ENCODE measurements around the gene KLHL29. TPM values are rescaled to one million over a fixed set of nuclear protein-coding genes. Genes with fewer than 3 reads are reported as not detected.

Gene KLHL29
- total and polyA plus RNA-seq, 10 of the 15 experiments (the other 5 are each of a cell fraction or from before 2014, with no cell fraction given), result 1.4 to 19.5 (median 6.1) TPM

- RAD21 ChIA-PET (ENCODE audit: unreplicated experiment), result interaction anchor here (3.0 kb wide), 1 partner anchor 50 kb away, joined by 16 read pairs; no protein-coding TSS in a partner anchor
- Histone ChIP-seq H4K20me1 (ENCODE audit: control insufficient read depth, insufficient read depth) (peaks cover 4% of the 10 kb centered on the region; the same call in 1 of the 2 replicates), H3K4me2 (ENCODE audit: control insufficient read depth, insufficient read depth) (no peak overlapping the region), H3K36me3 (ENCODE audit: control insufficient read depth in 2 of 2, insufficient read depth in 2 of 2, low read length in 1 of 2) (no peaks in the 10 kb centered on the region; a peak in 1 of 4 replicates), H3K27me3 (replicated peaks in 1 of 2; ENCODE audit: control insufficient read depth in 2 of 2, insufficient read depth in 2 of 2, low read length in 1 of 2) (no peaks in the 10 kb centered on the region), H3K9ac (ENCODE audit: control insufficient read depth, insufficient read depth, low read length) (no peak overlapping the region), H3K4me1 (ENCODE audit: control insufficient read depth, insufficient read depth, low read length) (peaks cover 25% of the 10 kb centered on the region), H3K9me3 (replicated peaks; ENCODE audit: control insufficient read depth, insufficient read depth, low read length) (no peaks in the 10 kb centered on the region), H3K79me2 (ENCODE audit: control insufficient read depth, insufficient read depth, low read length) (no peaks in the 10 kb centered on the region), H3K27ac (ENCODE audit: control insufficient read depth, insufficient read depth) (no peak overlapping the region), H2AFZ (ENCODE audit: control insufficient read depth, low read depth, low read length) (no peak overlapping the region), H3K4me3 (no peak overlapping the region)
- in situ Hi-C loops (cut with MboI) (no loop called here), intact Hi-C loops (cut with micrococcal nuclease; ENCODE audit: unreplicated experiment) (loop anchor here (5.0 kb wide), 1 partner anchor 52 kb away; no protein-coding TSS in a partner anchor)
- FAIRE-seq (no peak), DNase-seq (ENCODE audit: low read depth, low spot score) (no peak), ATAC-seq (no peak)
- WGBS (ENCODE audit: insufficient coverage, insufficient replicate concordance, low lambda C conversion rate, missing lambda C conversion rate), result 47% methylated on average over 11 of the region's 11 CpGs
- POLR2A ChIA-PET, result interaction anchor here (0.6 to 2.4 kb wide), 3 partner anchors 54 to 100 kb away, joined by 4 to 8 read pairs (median 4); no protein-coding TSS in a partner anchor
- CTCF ChIA-PET, result interaction anchor here (0.6 to 2.7 kb wide), 3 partner anchors 50 to 619 kb away, joined by 3 to 11 read pairs (median 4); no protein-coding TSS in a partner anchor
- no peak for TF ChIP-seq EP300 (IDR thresholded peaks at IDR 0.05; ENCODE audit: borderline replicate concordance in 1 of 2, control insufficient read depth in 1 of 2, low read depth in 2 of 2, low read length in 2 of 2)
- TF ChIP-seq WRNIP1 (IDR thresholded peaks at IDR 0.05; ENCODE audit: borderline replicate concordance, low read depth, low read length), result no peak
- TF ChIP-seq SKIL (IDR thresholded peaks at IDR 0.05; ENCODE audit: low read depth, poor library complexity, severe bottlenecking), result no peak
- TF ChIP-seq ZNF384 (IDR thresholded peaks at IDR 0.05; ENCODE audit: borderline replicate concordance, low read depth, low read length), result no peak
- TF ChIP-seq BHLHE40 (IDR thresholded peaks at IDR 0.05; ENCODE audit: borderline replicate concordance in 1 of 2, low read depth in 2 of 2, low read length in 1 of 2), result no peak
- no peak for TF ChIP-seq ZBED1 (IDR thresholded peaks at IDR 0.05; ENCODE audit: borderline replicate concordance)
- BruUV-seq (replicated peaks), result no TSS peak
- SMC1A ChIA-PET (ENCODE audit: uncharacterized antibody, unreplicated experiment), result interaction anchor here (0.8 to 2.7 kb wide), 4 partner anchors 11 to 55 kb away, joined by 3 to 14 read pairs (median 4); no protein-coding TSS in a partner anchor
Measured at GRCh38 chr2:23454501-23455120, 69.6 kb downstream of the KLHL29 start.
